B cell (primary cell): ENCODE results near the gene ITGAE. TPM values are rescaled to one million over a fixed set of nuclear protein-coding genes. Genes with fewer than 3 reads are reported as not detected.

Experiments
- ATAC-seq: fragments of 200-7000 bp; cut with Tn5 transposase; one replicate; pipeline ENCODE4 v1.10.0; 2021; ENCODE audit warnings: low read depth, mild to moderate bottlenecking, moderate number of reproducible peaks, moderate library complexity
- CTCF ChIA-PET: fragments of 350-600 bp; sonication (Branson Sonifier 250); formaldehyde crosslinking; loops from one replicate; lab custom pipeline; 2021; ENCODE audit warnings: antibody characterized with exemption, inconsistent platforms; lab: Charles Lee
- POLR2A ChIA-PET: fragments of 350-600 bp; sonication (Branson Sonifier 250); formaldehyde crosslinking; loops from one replicate; lab custom pipeline; 2021; ENCODE audit warnings: antibody characterized with exemption; lab: Charles Lee
- DNase-seq: peaks from one replicate; pipeline ENCODE4 v3.0.0; 2013
- H2AFZ ChIP-seq: 2 replicates; pipeline ENCODE4 v1.6.1; 2012; ENCODE audit warnings: mild to moderate bottlenecking, low read depth, low read length; ENCODE audit not compliant: insufficient read depth, poor library complexity, severe bottlenecking
- H3K27ac ChIP-seq, 2 donors: 1 replicate in 1 of 2; 2 replicates in 1 of 2; pipeline ENCODE4 v1.5.1; 2012 to 2013; ENCODE audit warnings: low read length in 2 of 2, mild to moderate bottlenecking in 2 of 2, moderate library complexity in 1 of 2
- H3K27me3 ChIP-seq, 4 experiments: fragments of 200-600 bp in 1 of 4; sonication (generic) in 1 of 4; replicated peaks in 1 of 4; 1 replicate in 2 of 4; 2 replicates in 2 of 4; pipeline versions ENCODE4 v1.6.1 to v1.7.0; 2013 to 2016; ENCODE audit warnings: low read length in 3 of 4, mild to moderate bottlenecking in 2 of 4, mixed read lengths in 1 of 4, moderate library complexity in 1 of 4; ENCODE audit not compliant: insufficient read depth in 4 of 4, control insufficient read depth in 3 of 4; ENCODE audit errors: control extremely low read depth in 1 of 4
- H3K36me3 ChIP-seq, 2 experiments: replicated peaks in 1 of 2; 1 replicate in 1 of 2; 2 replicates in 1 of 2; pipeline versions ENCODE4 v1.6.1 to v1.7.1; 2013; ENCODE audit warnings: low read length in 1 of 2; ENCODE audit not compliant: insufficient read depth in 2 of 2, control insufficient read depth in 1 of 2; ENCODE audit errors: control extremely low read depth in 1 of 2, extremely low read depth in 1 of 2
- H3K4me1 ChIP-seq, 2 donors: fragments of 200-600 bp in 1 of 2; sonication (generic) in 1 of 2; 1 replicate in 1 of 2; 2 replicates in 1 of 2; pipeline versions ENCODE4 v1.5.1 to v1.6.1; 2013 to 2017; ENCODE audit warnings: low read length in 2 of 2; ENCODE audit not compliant: control insufficient read depth in 2 of 2, insufficient read depth in 2 of 2
- H3K4me2 ChIP-seq: replicated peaks from 2 replicates; pipeline ENCODE3; 2012; ENCODE audit warnings: mild to moderate bottlenecking, low read depth, low read length; ENCODE audit not compliant: poor library complexity, severe bottlenecking
- H3K4me3 ChIP-seq, 5 experiments: fragments of 200-600 bp in 1 of 5; sonication (generic) in 1 of 5; 1 replicate in 3 of 5; 2 replicates in 2 of 5; pipeline versions ENCODE4 v1.5.1 to v1.7.0; 2011 to 2016; ENCODE audit warnings: low read length in 4 of 5, mild to moderate bottlenecking in 4 of 5, low read depth in 2 of 5, control low read depth in 1 of 5, moderate library complexity in 1 of 5; ENCODE audit not compliant: insufficient read depth in 1 of 5; ENCODE audit errors: control extremely low read depth in 1 of 5, extremely low read depth in 1 of 5
- H3K79me2 ChIP-seq: fragments of 200-600 bp; sonication (generic); one replicate; pipeline ENCODE4 v1.6.0; 2016; ENCODE audit warnings: low read length; ENCODE audit not compliant: control insufficient read depth, insufficient read depth
- H3K9ac ChIP-seq: fragments of 200-600 bp; sonication (generic); 2 replicates; pipeline ENCODE4 v1.6.1; 2017; ENCODE audit warnings: mild to moderate bottlenecking, low read length, moderate library complexity
- H3K9me3 ChIP-seq, 3 donors: one replicate each; pipeline versions ENCODE4 v1.6.1 to v1.7.1; 2013; ENCODE audit warnings: low read length in 2 of 3; ENCODE audit not compliant: control insufficient read depth in 2 of 3, insufficient read depth in 1 of 3; ENCODE audit errors: control extremely low read depth in 1 of 3
- H4K20me1 ChIP-seq: 2 replicates; pipeline ENCODE4 v1.6.0; 2012; ENCODE audit warnings: mild to moderate bottlenecking, low read length; ENCODE audit not compliant: insufficient read depth, control insufficient read depth, poor library complexity, severe bottlenecking
- H3K27ac Mint-ChIP-seq: one replicate; pipeline ENCODE4 v1.8.0; 2021; ENCODE audit warnings: mixed read lengths
- H3K27me3 Mint-ChIP-seq: one replicate; pipeline ENCODE4 v1.8.0; 2021; ENCODE audit warnings: mixed read lengths
- H3K4me1 Mint-ChIP-seq: one replicate; pipeline ENCODE4 v1.8.0; 2021; ENCODE audit warnings: mixed read lengths
- H3K4me3 Mint-ChIP-seq: one replicate; pipeline ENCODE4 v1.8.0; 2021; ENCODE audit warnings: mixed read lengths
- H3K9me3 Mint-ChIP-seq: one replicate; pipeline ENCODE4 v1.8.0; 2022; ENCODE audit warnings: mixed read lengths; ENCODE audit not compliant: insufficient read depth
- EZH2 ChIP-seq: IDR thresholded peaks from 2 replicates; pipeline ENCODE4 v1.6.1; 2012; ENCODE audit warnings: borderline replicate concordance, low read depth, mild to moderate bottlenecking, moderate library complexity, low read length; ENCODE audit not compliant: insufficient read depth, poor library complexity, severe bottlenecking
- WGBS: methylation state at CpG from one replicate; pipeline ENCODE4 v1.1.5; 2013; ENCODE audit warnings: missing lambda C conversion rate; ENCODE audit not compliant: insufficient coverage; 5-methylcytosine and 5-hydroxymethylcytosine counted together
- intact Hi-C: fragments of 100-400 bp; cut with micrococcal nuclease; formaldehyde crosslinking; loops from one replicate; pipeline ENCODE4 v1.10.0; 2022
- polyA plus RNA-seq: library from polyadenylated mRNA; depleted of rRNA; stranded (reverse); fragments of >200 nt; gene quantifications from 2 replicates; pipeline ENCODE4 v1.2.3, GENCODE V29; 2012
- total RNA-seq, 2 donors: library from RNA; stranded (reverse); fragments of 120-200 nt in 1 of 2; gene quantifications; 1 replicate in 1 of 2; 2 replicates in 1 of 2; pipeline versions ENCODE4 v1.2.3 to v1.2.4, GENCODE V29; 2013 to 2022
- TF ChIP-seq, protein P1 (sequence below): fragments of 200-600 bp; IDR thresholded peaks from one replicate; pipeline ENCODE4 v1.8.0; 2022; ENCODE audit warnings: antibody characterized with exemption, mild to moderate bottlenecking

ITGAE gene
- total and polyA plus RNA-seq, 2 donors (not counting 1 experiment from before 2014, with no cell fraction given) = 48.2 to 95.6 TPM

- no peaks in the 10 kb centered on the region for H3K27me3 ChIP-seq
- ATAC-seq (no peak), DNase-seq (no peak)
- peak overlapping the region; percentile 90 for H3K4me2 ChIP-seq
- WGBS = 0% methylated on average over 31 of the region's 32 CpGs
- peaks cover 28% of the 10 kb centered on the region for H4K20me1 ChIP-seq
- peak overlapping the region; percentile 74 to 86 for H3K27ac ChIP-seq
- Mint-ChIP-seq H3K27ac (peak overlapping the region; percentile 94), H3K9me3 (no peaks in the 10 kb centered on the region), H3K27me3 (no peaks in the 10 kb centered on the region), H3K4me3 (peak overlapping the region; percentile 96), H3K4me1 (peaks cover 33% of the 10 kb centered on the region)
- intact Hi-C loops = loop anchor here (2.0 to 5.0 kb wide), 2 partner anchors 14 to 1077 kb away; partner anchors contain the start of gene PAFAH1B1
- H3K9ac ChIP-seq = peak overlapping the region; percentile 95
- H3K36me3 ChIP-seq = peaks cover 0 to under 1% of the 10 kb centered on the region in 2 experiments
- ChIA-PET CTCF (interaction anchor here (1.8 kb wide), 1 partner anchor 159 kb away, joined by 5 read pairs; no protein-coding TSS in a partner anchor), POLR2A (interaction anchor here (0.5 to 1.5 kb wide), 4 partner anchors 8 to 58 kb away, joined by 3 to 4 read pairs (median 4); partner anchors contain the start of genes CTNS and SHPK)
- peak overlapping the region; percentile 84 for H2AFZ ChIP-seq
- TF ChIP-seq EZH2 = no peak
- TF ChIP-seq, protein P1, sequence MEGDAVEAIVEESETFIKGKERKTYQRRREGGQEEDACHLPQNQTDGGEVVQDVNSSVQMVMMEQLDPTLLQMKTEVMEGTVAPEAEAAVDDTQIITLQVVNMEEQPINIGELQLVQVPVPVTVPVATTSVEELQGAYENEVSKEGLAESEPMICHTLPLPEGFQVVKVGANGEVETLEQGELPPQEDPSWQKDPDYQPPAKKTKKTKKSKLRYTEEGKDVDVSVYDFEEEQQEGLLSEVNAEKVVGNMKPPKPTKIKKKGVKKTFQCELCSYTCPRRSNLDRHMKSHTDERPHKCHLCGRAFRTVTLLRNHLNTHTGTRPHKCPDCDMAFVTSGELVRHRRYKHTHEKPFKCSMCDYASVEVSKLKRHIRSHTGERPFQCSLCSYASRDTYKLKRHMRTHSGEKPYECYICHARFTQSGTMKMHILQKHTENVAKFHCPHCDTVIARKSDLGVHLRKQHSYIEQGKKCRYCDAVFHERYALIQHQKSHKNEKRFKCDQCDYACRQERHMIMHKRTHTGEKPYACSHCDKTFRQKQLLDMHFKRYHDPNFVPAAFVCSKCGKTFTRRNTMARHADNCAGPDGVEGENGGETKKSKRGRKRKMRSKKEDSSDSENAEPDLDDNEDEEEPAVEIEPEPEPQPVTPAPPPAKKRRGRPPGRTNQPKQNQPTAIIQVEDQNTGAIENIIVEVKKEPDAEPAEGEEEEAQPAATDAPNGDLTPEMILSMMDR = no peak
- peak overlapping the region; percentile 60 to 99 (median 98) for H3K4me3 ChIP-seq
- H3K4me1 ChIP-seq = peaks cover 11 to 21% of the 10 kb centered on the region in 2 donors
- H3K9me3 ChIP-seq = no peaks in the 10 kb centered on the region
- peaks cover 11% of the 10 kb centered on the region for H3K79me2 ChIP-seq
Measured at GRCh38 chr17:3669085-3669347, 132.0 kb downstream of the ITGAE start.
